Endothelial cell of umbilical vein (primary cell): ENCODE results near the gene HMGCL.

Source experiments
- CTCF ChIP-seq, 2 donors: IDR thresholded peaks; 1 replicate in 1 of 2; 2 replicates in 1 of 2; pipeline ENCODE4 v1.5.1; 2011; ENCODE audit warnings: low read length in 2 of 2, mild to moderate bottlenecking in 2 of 2, moderate library complexity in 2 of 2, control low read depth in 1 of 2, inconsistent platforms in 1 of 2, low read depth in 1 of 2; ENCODE audit not compliant: insufficient read depth in 1 of 2; ENCODE audit errors: extremely low read depth in 1 of 2
- EZH2 ChIP-seq: IDR thresholded peaks from 2 replicates; pipeline ENCODE4 v1.6.1; 2012; ENCODE audit warnings: borderline replicate concordance, low read depth, mild to moderate bottlenecking, moderate library complexity, low read length, inconsistent platforms; ENCODE audit not compliant: severe bottlenecking
- FOS ChIP-seq: IDR thresholded peaks from 2 replicates; pipeline ENCODE4 v1.6.1; 2011; ENCODE audit warnings: mild to moderate bottlenecking, low read length, moderate library complexity, borderline replicate concordance; ENCODE audit not compliant: insufficient read depth
- JUN ChIP-seq: IDR thresholded peaks from 2 replicates; pipeline ENCODE4 v1.6.1; 2011; ENCODE audit warnings: borderline replicate concordance, low read depth; ENCODE audit not compliant: insufficient read length, insufficient read depth
- MAX ChIP-seq: IDR thresholded peaks from 2 replicates; pipeline ENCODE4 v1.6.1; 2011; ENCODE audit not compliant: insufficient read depth, insufficient read length
- MYC ChIP-seq: IDR thresholded peaks from one replicate; pipeline ENCODE4 v1.6.1; 2011; ENCODE audit warnings: mild to moderate bottlenecking, low read depth, low read length
- POLR2A ChIP-seq: IDR thresholded peaks from 2 replicates; pipeline ENCODE4 v1.6.1; 2012; ENCODE audit warnings: low read depth, mild to moderate bottlenecking, control low read depth, low read length
- POLR2AphosphoS5 ChIP-seq: IDR thresholded peaks from 2 replicates; pipeline ENCODE4 v1.6.1; 2012; ENCODE audit warnings: low read depth, mild to moderate bottlenecking, control low read depth, low read length, moderate library complexity; ENCODE audit not compliant: insufficient read depth

- TF ChIP-seq CTCF (IDR thresholded peaks at IDR 0.05; ENCODE audit: extremely low read depth in 1 of 2, insufficient read depth in 1 of 2, low read depth in 1 of 2, low read length in 2 of 2): no peak
- TF ChIP-seq EZH2: no peak
- TF ChIP-seq POLR2AphosphoS5: no peak
- no peak for TF ChIP-seq POLR2A
- no peak for TF ChIP-seq MYC
- TF ChIP-seq MAX: no peak
- TF ChIP-seq JUN: no peak
- no peak for TF ChIP-seq FOS
These were observed 1.5 kb downstream of the HMGCL start for GRCh38 chr1:23823767-23824166.
